Measurements from ENCODE around the gene TRIM52.

The TRIM52 gene

GRCh38 chr5:181281077-181281983 lies 20.4 kb upstream of the TRIM52 start:
- no peak for TF ChIP-seq TAF1 (IDR thresholded peaks at IDR 0.05; ENCODE audit: borderline replicate concordance, insufficient read depth, low read length)
- TF ChIP-seq SIN3A (IDR thresholded peaks at IDR 0.05; ENCODE audit: borderline replicate concordance, insufficient read depth, low read length), result no peak
- TF ChIP-seq, protein P1, sequence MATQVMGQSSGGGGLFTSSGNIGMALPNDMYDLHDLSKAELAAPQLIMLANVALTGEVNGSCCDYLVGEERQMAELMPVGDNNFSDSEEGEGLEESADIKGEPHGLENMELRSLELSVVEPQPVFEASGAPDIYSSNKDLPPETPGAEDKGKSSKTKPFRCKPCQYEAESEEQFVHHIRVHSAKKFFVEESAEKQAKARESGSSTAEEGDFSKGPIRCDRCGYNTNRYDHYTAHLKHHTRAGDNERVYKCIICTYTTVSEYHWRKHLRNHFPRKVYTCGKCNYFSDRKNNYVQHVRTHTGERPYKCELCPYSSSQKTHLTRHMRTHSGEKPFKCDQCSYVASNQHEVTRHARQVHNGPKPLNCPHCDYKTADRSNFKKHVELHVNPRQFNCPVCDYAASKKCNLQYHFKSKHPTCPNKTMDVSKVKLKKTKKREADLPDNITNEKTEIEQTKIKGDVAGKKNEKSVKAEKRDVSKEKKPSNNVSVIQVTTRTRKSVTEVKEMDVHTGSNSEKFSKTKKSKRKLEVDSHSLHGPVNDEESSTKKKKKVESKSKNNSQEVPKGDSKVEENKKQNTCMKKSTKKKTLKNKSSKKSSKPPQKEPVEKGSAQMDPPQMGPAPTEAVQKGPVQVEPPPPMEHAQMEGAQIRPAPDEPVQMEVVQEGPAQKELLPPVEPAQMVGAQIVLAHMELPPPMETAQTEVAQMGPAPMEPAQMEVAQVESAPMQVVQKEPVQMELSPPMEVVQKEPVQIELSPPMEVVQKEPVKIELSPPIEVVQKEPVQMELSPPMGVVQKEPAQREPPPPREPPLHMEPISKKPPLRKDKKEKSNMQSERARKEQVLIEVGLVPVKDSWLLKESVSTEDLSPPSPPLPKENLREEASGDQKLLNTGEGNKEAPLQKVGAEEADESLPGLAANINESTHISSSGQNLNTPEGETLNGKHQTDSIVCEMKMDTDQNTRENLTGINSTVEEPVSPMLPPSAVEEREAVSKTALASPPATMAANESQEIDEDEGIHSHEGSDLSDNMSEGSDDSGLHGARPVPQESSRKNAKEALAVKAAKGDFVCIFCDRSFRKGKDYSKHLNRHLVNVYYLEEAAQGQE (IDR thresholded peaks at IDR 0.05; ENCODE audit: insufficient read depth in 1 of 2, low read depth in 2 of 2, low read length in 2 of 2), result no peak
- no peak for TF ChIP-seq FOXP2 (optimal IDR thresholded peaks at IDR 0.05; ENCODE audit: borderline replicate concordance, extremely low read depth, extremely low read length, insufficient read depth)
- no peak for TF ChIP-seq POLR2AphosphoS5 (IDR thresholded peaks at IDR 0.05; ENCODE audit: low read depth, low read length)

- TF ChIP-seq FOXP2 (optimal IDR thresholded peaks at IDR 0.05; ENCODE audit: borderline replicate concordance, extremely low read depth, extremely low read length, insufficient read depth) (no peak), TAF1 (IDR thresholded peaks at IDR 0.05; ENCODE audit: borderline replicate concordance, insufficient read depth, low read length) (no peak), SIN3A (IDR thresholded peaks at IDR 0.05; ENCODE audit: borderline replicate concordance, insufficient read depth, low read length) (no peak), POLR2AphosphoS5 (IDR thresholded peaks at IDR 0.05; ENCODE audit: low read depth, low read length) (no peak)
- TF ChIP-seq, protein P1 (IDR thresholded peaks at IDR 0.05; ENCODE audit: insufficient read depth in 1 of 2, low read depth in 2 of 2, low read length in 2 of 2), result no peak
Observed at GRCh38 chr5:181280251-181280762, 19.4 kb upstream of the TRIM52 start.

DNA sequence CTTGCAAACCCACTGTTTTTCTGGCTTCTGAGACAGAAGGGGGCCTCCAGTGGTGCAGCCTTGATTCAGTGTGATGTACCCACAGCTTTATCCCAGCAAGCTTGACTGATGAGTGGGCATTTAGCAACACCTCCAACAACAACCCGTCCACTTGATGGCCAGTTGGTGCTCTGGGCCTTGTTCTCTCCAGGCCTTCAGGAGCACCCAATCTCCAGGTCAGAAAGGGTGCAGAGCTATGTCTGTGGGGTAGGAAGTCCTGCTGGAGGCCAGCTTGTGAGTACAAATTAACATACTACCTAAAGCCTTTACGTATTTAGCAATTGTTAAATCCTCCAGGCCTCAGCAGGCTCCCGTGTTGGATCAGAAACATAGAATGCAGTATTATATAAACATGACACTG lies 10.1 kb upstream of the TRIM52 start:
- TF ChIP-seq SIN3A (IDR thresholded peaks at IDR 0.05; ENCODE audit: borderline replicate concordance, insufficient read depth, low read length), result no peak

DNA sequence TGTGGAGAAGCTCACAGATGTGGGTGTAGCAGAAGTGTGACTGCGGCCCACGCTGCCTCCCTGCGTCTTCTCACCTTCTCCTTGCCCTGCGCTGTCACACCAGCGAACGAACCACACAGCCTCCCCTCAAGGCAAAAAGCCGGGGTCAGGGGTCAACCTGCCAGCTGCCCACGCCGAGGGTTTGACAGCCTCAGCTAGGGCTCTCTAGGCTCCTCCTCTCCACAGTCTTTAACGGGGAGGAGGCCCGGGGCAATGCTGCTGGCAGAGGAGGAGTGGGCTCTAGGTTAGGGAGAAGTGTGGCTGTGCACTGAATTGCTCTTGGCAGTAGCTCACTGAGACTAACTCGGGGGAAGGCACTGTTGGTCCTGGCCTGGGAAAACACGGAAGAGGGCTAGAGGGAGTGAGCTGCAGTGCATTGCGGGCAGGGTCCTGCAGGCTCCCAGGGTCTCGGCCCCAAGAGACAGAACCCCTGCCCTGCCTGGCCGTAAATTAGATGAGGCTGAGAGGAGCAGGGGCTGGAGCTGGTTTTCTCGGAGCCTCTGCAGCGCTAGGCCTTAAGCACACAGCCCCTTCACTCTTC lies 4.2 kb upstream of the TRIM52 start:
- TF ChIP-seq POLR2AphosphoS5 (IDR thresholded peaks at IDR 0.05; ENCODE audit: low read depth, low read length), result no peak
- no peak for TF ChIP-seq SIN3A (IDR thresholded peaks at IDR 0.05; ENCODE audit: borderline replicate concordance, insufficient read depth, low read length)
- TF ChIP-seq, protein P1 (IDR thresholded peaks at IDR 0.05; ENCODE audit: insufficient read depth in 1 of 2, low read depth in 2 of 2, low read length in 2 of 2), result no peak
- no peak for TF ChIP-seq TAF1 (IDR thresholded peaks at IDR 0.05; ENCODE audit: borderline replicate concordance, insufficient read depth, low read length)
- TF ChIP-seq FOXP2 (optimal IDR thresholded peaks at IDR 0.05; ENCODE audit: borderline replicate concordance, extremely low read depth, extremely low read length, insufficient read depth), result no peak

DNA sequence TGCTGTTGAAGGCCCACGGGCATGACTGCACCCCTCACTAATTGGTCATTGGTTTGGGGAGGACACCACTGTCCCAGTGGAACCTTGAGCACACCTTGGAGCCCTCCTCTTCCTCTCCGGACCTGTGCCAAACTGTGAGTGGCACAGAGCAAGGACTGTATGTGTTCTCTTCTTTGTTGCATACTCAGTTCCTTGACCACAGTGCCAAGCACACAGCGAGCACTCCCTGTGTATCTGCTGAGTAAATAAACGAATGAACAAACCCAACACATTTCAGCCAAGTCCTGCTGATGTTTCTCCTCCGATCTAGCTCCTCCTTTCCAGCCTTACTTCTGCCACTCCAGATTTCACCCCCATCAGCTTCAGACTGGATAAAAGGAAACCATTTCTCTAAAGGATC lies 2.7 kb upstream of the TRIM52 start:
- TF ChIP-seq FOXP2 (optimal IDR thresholded peaks at IDR 0.05; ENCODE audit: borderline replicate concordance, extremely low read depth, extremely low read length, insufficient read depth), result no peak
- no peak for TF ChIP-seq TAF1 (IDR thresholded peaks at IDR 0.05; ENCODE audit: borderline replicate concordance, insufficient read depth, low read length)
- TF ChIP-seq, protein P1 (IDR thresholded peaks at IDR 0.05; ENCODE audit: insufficient read depth in 1 of 2, low read depth in 2 of 2, low read length in 2 of 2), result no peak
- no peak for TF ChIP-seq POLR2AphosphoS5 (IDR thresholded peaks at IDR 0.05; ENCODE audit: low read depth, low read length)
- no peak for TF ChIP-seq SIN3A (IDR thresholded peaks at IDR 0.05; ENCODE audit: borderline replicate concordance, insufficient read depth, low read length)

All from PFSK-1 (cell line).